WERI-Rb-1 (cell line): Measurements from ENCODE around the gene NME4.
"Not testable (repeated sequence)": the region's sequence is repeated elsewhere in the genome, so short reads cannot be mapped to it uniquely, and the experiment has no call there.

Experiments
- DNase-seq: peaks from one replicate; pipeline ENCODE4 v3.0.0-alpha.2; 2020
- H3K27ac ChIP-seq: fragments of 250-450 bp; sonication (Bioruptor Pico); 2 replicates; pipeline ENCODE4 v1.5.1; 2020; ENCODE audit warnings: mild to moderate bottlenecking, moderate library complexity
- H3K27me3 ChIP-seq: fragments of 250-450 bp; sonication (Bioruptor Pico); 2 replicates; pipeline ENCODE4 v1.5.1; 2021; ENCODE audit warnings: mild to moderate bottlenecking, low read depth, moderate library complexity; ENCODE audit not compliant: insufficient read depth, severe bottlenecking
- H3K36me3 ChIP-seq: fragments of 250-450 bp; sonication (Bioruptor Pico); 2 replicates; pipeline ENCODE4 v1.5.1; 2020; ENCODE audit warnings: mild to moderate bottlenecking, moderate library complexity
- H3K4me3 ChIP-seq: 2 replicates; pipeline ENCODE4 v1.5.1; 2011; ENCODE audit warnings: low read depth, mild to moderate bottlenecking, control low read depth, low read length
- H3K9me3 ChIP-seq: fragments of 250-450 bp; sonication (Bioruptor Pico); 2 replicates; pipeline ENCODE4 v1.5.1; 2021; ENCODE audit warnings: mild to moderate bottlenecking, moderate library complexity; ENCODE audit not compliant: severe bottlenecking
- CTCF ChIP-seq: IDR thresholded peaks from 2 replicates; pipeline ENCODE4 v1.5.1; 2011; ENCODE audit warnings: low read depth, mild to moderate bottlenecking, control low read depth, inconsistent platforms, low read length

NME4 gene

DNA sequence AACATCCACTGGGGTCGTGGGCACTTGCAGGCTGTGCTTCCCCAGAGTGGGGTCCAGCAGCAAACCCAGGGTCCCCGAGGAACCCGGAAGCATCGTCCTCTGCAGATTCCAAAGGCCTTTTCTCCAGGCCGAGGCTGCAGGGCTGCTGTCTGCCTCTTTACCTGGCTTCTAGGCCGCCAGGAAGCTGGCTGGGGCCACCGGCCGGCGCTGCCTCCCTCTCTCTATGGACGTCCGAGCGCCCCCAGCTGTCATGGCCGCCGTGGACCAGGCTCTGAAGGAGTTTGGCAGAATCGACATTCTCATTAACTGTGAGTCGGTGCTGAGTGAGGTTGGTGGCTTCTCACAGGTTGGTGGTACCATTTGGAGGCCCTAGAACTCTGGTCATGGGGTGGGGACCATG is 10.3 kb downstream of the NME4 start:
- no peak for TF ChIP-seq CTCF
- no peak overlapping the region for H3K27ac ChIP-seq
- peaks cover 6% of the 10 kb centered on the region; the same call in 1 of the 2 replicates for H3K36me3 ChIP-seq
- no peaks in the 10 kb centered on the region for H3K27me3 ChIP-seq
- H3K9me3 ChIP-seq, result no peaks in the 10 kb centered on the region
- H3K4me3 ChIP-seq, result no peak overlapping the region
- DNase-seq, result no peak

DNA sequence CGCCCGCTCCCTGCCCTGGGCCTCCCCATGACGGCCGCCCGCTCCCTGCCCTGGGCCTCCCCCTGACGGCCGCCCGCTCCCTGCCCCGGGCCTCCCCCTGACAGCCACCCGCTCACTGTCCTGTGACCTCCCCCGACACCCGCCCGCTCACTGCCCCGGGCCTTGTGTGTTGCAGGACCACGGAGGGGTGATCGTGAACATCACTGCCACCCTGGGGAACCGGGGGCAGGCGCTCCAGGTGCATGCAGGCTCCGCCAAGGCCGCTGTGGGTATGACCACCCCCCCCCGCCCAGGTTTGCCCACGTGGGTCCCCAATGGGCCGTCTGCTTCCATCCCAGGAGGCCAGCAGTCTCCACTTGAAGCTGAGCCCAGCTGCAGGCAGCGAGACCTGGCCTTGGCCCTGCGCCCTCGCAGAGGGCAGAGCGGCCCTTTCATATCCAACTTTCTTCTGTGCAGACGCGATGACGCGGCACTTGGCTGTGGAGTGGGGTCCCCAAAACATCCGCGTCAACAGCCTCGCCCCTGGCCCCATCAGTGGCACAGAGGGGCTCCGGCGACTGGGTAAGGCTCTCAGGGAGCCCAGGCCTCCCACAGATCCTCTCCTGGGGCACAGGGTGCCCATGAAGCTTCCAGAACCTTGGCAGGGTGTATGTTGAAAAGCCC is 13.6 kb downstream of the NME4 start:
- TF ChIP-seq CTCF, result no peak
- Histone ChIP-seq H3K27ac (no peak overlapping the region), H3K9me3 (no peaks in the 10 kb centered on the region), H3K36me3 (peaks cover 6% of the 10 kb centered on the region; the same call in 1 of the 2 replicates), H3K27me3 (no peaks in the 10 kb centered on the region), H3K4me3 (no peak overlapping the region)
- DNase-seq, result no peak

DNA sequence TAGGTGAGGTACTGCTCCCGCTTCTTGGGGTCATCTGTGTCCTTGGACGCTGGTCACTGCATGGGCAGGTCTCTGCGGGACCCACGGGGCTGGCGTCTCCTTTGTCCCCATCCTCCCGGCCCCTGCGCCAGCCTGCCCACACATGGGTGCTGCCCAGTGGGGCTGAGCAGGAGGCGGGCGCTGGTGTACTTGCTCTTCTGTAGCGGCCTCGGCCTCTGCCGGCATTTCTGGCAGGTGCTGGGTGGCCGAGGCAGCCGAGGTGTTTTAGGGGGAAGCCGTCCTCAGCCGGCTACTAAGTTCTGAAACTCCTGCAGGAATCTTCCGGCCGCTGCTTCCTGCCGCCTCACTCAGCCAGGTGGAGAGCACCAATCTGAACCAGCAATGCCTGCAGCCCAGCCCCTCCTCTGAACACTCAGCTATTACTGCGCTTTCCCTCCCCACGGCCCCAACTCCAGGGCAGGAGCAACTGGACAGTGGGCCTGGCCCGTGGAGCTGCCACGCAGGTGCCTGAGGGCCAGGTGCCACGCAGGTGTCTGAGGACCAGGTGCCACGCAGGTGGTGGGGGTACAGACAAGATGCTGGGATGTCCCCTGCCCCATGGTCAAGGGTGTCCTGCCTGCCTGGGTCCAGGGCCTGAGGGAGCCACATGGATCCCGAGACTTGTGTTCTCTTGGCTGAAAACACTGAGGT is 14.7 kb downstream of the NME4 start:
- Histone ChIP-seq H3K27ac (no peak overlapping the region), H3K9me3 (no peaks in the 10 kb centered on the region), H3K36me3 (peaks cover 6% of the 10 kb centered on the region; the same call in 1 of the 2 replicates), H3K4me3 (no peak overlapping the region), H3K27me3 (no peaks in the 10 kb centered on the region)
- TF ChIP-seq CTCF, result no peak
- DNase-seq, result no peak

- H3K9me3 ChIP-seq, result no peaks in the 10 kb centered on the region
- H3K27me3 ChIP-seq, result no peaks in the 10 kb centered on the region
- no peak overlapping the region for H3K27ac ChIP-seq
- peaks cover 6% of the 10 kb centered on the region; the same call in 1 of the 2 replicates for H3K36me3 ChIP-seq
- H3K4me3 ChIP-seq, result no peak overlapping the region
- no peak for TF ChIP-seq CTCF
- DNase-seq, result no peak
Measured at GRCh38 chr16:414395-415169, 17.6 kb downstream of the NME4 start.

- not testable (repeated sequence) for H3K27ac ChIP-seq, H3K36me3 ChIP-seq, H3K4me3 ChIP-seq, DNase-seq, H3K9me3 ChIP-seq, H3K27me3 ChIP-seq
Measured at GRCh38 chr16:415170-415498, 18.1 kb downstream of the NME4 start.

DNA sequence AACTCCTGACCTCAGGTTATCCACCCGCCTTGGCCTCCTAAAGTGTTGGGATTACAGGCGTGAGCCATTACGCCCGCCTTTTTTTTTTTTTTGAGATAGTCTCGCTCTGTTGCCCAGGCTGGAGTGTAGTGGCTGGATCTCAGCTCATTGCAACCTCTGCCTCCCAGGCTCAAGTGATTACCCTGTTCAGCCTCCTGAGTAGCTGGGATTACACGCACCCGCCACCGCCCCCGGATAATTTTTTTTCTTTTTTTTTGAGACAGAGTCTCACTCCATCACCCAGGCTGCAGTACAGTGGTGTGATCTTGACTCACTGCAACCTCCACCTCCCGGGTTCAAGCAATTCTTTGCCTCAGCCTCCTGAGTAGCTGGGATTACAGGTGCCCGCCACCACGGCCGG is 25.2 kb downstream of the NME4 start:
- H3K4me3 ChIP-seq, DNase-seq, H3K36me3 ChIP-seq, H3K27ac ChIP-seq, H3K9me3 ChIP-seq, H3K27me3 ChIP-seq: not testable (repeated sequence)
